ENCODE data around the gene ANKRD34A. TPM values are rescaled to one million over a fixed set of nuclear protein-coding genes. Genes with fewer than 3 reads are reported as not detected.
A peak's percentile ranks its signal among the peaks of the same experiment; 100 is the strongest.

The ANKRD34A gene
- total RNA-seq, 1 experiment from 2014 or later = 0.22 TPM

GRCh38 chr1:145960468-145961108 is 3.8 kb downstream of the ANKRD34A start:
- Mint-ChIP-seq H3K4me1 (peaks cover 51% of the 10 kb centered on the region), H3K27ac (peak overlapping the region; percentile 85; the same call in 1 of the 2 replicates)
- TF ChIP-seq ZNF317 (CRISPR knock-in tag; IDR thresholded peaks at IDR 0.05; ENCODE audit: borderline replicate concordance, low read depth) = no peak
- TF ChIP-seq, protein P1, sequence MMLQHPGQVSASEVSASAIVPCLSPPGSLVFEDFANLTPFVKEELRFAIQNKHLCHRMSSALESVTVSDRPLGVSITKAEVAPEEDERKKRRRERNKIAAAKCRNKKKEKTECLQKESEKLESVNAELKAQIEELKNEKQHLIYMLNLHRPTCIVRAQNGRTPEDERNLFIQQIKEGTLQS (CRISPR knock-in tag; conservative IDR thresholded peaks at IDR 0.05) = no peak
- TF ChIP-seq TEAD1 (CRISPR knock-in tag; IDR thresholded peaks at IDR 0.05) = no peak
- TF ChIP-seq HMGXB4 (CRISPR knock-in tag; IDR thresholded peaks at IDR 0.05) = peak; percentile 60; the same call in 1 of the 2 replicates
- TF ChIP-seq, protein P2, sequence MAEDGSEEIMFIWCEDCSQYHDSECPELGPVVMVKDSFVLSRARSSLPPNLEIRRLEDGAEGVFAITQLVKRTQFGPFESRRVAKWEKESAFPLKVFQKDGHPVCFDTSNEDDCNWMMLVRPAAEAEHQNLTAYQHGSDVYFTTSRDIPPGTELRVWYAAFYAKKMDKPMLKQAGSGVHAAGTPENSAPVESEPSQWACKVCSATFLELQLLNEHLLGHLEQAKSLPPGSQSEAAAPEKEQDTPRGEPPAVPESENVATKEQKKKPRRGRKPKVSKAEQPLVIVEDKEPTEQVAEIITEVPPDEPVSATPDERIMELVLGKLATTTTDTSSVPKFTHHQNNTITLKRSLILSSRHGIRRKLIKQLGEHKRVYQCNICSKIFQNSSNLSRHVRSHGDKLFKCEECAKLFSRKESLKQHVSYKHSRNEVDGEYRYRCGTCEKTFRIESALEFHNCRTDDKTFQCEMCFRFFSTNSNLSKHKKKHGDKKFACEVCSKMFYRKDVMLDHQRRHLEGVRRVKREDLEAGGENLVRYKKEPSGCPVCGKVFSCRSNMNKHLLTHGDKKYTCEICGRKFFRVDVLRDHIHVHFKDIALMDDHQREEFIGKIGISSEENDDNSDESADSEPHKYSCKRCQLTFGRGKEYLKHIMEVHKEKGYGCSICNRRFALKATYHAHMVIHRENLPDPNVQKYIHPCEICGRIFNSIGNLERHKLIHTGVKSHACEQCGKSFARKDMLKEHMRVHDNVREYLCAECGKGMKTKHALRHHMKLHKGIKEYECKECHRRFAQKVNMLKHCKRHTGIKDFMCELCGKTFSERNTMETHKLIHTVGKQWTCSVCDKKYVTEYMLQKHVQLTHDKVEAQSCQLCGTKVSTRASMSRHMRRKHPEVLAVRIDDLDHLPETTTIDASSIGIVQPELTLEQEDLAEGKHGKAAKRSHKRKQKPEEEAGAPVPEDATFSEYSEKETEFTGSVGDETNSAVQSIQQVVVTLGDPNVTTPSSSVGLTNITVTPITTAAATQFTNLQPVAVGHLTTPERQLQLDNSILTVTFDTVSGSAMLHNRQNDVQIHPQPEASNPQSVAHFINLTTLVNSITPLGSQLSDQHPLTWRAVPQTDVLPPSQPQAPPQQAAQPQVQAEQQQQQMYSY (CRISPR knock-in tag; IDR thresholded peaks at IDR 0.05) = no peak
- TF ChIP-seq PREB (CRISPR knock-in tag; IDR thresholded peaks at IDR 0.05; ENCODE audit: borderline replicate concordance) = no peak
- TF ChIP-seq NFATC4 (CRISPR knock-in tag; IDR thresholded peaks at IDR 0.05) = no peak
- TF ChIP-seq, protein P3, sequence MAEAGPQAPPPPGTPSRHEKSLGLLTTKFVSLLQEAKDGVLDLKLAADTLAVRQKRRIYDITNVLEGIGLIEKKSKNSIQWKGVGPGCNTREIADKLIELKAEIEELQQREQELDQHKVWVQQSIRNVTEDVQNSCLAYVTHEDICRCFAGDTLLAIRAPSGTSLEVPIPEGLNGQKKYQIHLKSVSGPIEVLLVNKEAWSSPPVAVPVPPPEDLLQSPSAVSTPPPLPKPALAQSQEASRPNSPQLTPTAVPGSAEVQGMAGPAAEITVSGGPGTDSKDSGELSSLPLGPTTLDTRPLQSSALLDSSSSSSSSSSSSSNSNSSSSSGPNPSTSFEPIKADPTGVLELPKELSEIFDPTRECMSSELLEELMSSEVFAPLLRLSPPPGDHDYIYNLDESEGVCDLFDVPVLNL (CRISPR knock-in tag; IDR thresholded peaks at IDR 0.05; ENCODE audit: borderline replicate concordance, low read depth) = no peak
- no peak for TF ChIP-seq HMGA2 (CRISPR knock-in tag; IDR thresholded peaks at IDR 0.05)
- TF ChIP-seq JAZF1 (CRISPR knock-in tag; IDR thresholded peaks at IDR 0.05) = no peak
- no peak for TF ChIP-seq ZNF671 (CRISPR knock-in tag; IDR thresholded peaks at IDR 0.05)
- peak; percentile 77 for TF ChIP-seq SP1 (CRISPR knock-in tag; conservative IDR thresholded peaks at IDR 0.05)
- TF ChIP-seq, protein P4, sequence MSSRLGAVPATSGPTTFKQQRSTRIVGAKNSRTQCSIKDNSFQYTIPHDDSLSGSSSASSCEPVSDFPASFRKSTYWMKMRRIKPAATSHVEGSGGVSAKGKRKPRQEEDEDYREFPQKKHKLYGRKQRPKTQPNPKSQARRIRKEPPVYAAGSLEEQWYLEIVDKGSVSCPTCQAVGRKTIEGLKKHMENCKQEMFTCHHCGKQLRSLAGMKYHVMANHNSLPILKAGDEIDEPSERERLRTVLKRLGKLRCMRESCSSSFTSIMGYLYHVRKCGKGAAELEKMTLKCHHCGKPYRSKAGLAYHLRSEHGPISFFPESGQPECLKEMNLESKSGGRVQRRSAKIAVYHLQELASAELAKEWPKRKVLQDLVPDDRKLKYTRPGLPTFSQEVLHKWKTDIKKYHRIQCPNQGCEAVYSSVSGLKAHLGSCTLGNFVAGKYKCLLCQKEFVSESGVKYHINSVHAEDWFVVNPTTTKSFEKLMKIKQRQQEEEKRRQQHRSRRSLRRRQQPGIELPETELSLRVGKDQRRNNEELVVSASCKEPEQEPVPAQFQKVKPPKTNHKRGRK (CRISPR knock-in tag; IDR thresholded peaks at IDR 0.05; ENCODE audit: borderline replicate concordance) = no peak
- TF ChIP-seq, protein P5, sequence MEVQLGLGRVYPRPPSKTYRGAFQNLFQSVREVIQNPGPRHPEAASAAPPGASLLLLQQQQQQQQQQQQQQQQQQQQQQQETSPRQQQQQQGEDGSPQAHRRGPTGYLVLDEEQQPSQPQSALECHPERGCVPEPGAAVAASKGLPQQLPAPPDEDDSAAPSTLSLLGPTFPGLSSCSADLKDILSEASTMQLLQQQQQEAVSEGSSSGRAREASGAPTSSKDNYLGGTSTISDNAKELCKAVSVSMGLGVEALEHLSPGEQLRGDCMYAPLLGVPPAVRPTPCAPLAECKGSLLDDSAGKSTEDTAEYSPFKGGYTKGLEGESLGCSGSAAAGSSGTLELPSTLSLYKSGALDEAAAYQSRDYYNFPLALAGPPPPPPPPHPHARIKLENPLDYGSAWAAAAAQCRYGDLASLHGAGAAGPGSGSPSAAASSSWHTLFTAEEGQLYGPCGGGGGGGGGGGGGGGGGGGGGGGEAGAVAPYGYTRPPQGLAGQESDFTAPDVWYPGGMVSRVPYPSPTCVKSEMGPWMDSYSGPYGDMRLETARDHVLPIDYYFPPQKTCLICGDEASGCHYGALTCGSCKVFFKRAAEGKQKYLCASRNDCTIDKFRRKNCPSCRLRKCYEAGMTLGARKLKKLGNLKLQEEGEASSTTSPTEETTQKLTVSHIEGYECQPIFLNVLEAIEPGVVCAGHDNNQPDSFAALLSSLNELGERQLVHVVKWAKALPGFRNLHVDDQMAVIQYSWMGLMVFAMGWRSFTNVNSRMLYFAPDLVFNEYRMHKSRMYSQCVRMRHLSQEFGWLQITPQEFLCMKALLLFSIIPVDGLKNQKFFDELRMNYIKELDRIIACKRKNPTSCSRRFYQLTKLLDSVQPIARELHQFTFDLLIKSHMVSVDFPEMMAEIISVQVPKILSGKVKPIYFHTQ (CRISPR knock-in tag; IDR thresholded peaks at IDR 0.05) = no peak
- TF ChIP-seq TEAD4 (CRISPR knock-in tag; IDR thresholded peaks at IDR 0.05) = no peak
- TF ChIP-seq ZNF121 (CRISPR knock-in tag; IDR thresholded peaks at IDR 0.05) = no peak
- no peak for TF ChIP-seq JUN (CRISPR knock-in tag; IDR thresholded peaks at IDR 0.05)
- TF ChIP-seq, protein P6, sequence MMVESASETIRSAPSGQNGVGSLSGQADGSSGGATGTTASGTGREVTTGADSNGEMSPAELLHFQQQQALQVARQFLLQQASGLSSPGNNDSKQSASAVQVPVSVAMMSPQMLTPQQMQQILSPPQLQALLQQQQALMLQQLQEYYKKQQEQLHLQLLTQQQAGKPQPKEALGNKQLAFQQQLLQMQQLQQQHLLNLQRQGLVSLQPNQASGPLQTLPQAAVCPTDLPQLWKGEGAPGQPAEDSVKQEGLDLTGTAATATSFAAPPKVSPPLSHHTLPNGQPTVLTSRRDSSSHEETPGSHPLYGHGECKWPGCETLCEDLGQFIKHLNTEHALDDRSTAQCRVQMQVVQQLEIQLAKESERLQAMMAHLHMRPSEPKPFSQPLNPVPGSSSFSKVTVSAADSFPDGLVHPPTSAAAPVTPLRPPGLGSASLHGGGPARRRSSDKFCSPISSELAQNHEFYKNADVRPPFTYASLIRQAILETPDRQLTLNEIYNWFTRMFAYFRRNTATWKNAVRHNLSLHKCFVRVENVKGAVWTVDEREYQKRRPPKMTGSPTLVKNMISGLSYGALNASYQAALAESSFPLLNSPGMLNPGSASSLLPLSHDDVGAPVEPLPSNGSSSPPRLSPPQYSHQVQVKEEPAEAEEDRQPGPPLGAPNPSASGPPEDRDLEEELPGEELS (CRISPR knock-in tag; IDR thresholded peaks at IDR 0.05) = no peak
- TF ChIP-seq ATF6 (CRISPR knock-in tag; IDR thresholded peaks at IDR 0.05) = no peak
- TF ChIP-seq ELF4 (CRISPR knock-in tag; IDR thresholded peaks at IDR 0.05; ENCODE audit: low read depth) = no peak

More at GRCh38 chr1:145960468-145961108, 3.8 kb downstream of the ANKRD34A start:
- Mint-ChIP-seq H3K27me3 (ENCODE audit: low read depth) (peaks cover 93% of the 10 kb centered on the region), H3K4me3 (peak overlapping the region; percentile 96), H3K9me3 (no peaks in the 10 kb centered on the region), H3K36me3 (no peaks in the 10 kb centered on the region)
- DNase-seq (ENCODE audit: low spot score) = peak; percentile 90
- ATAC-seq = peak; percentile 51
- CTCF ChIA-PET = interaction anchor here (0.9 to 1.6 kb wide), 6 partner anchors 16 to 69 kb away, joined by 3 to 5 read pairs (median 3); no protein-coding TSS in a partner anchor
- POLR2A ChIA-PET = interaction anchor here (0.9 to 1.6 kb wide), 2 partner anchors 34 to 42 kb away, joined by 3 to 6 read pairs; partner anchors contain the start of genes PEX11B and RBM8A
